Lower leg skin (tissue), 4 donors: Measurements from ENCODE around the gene CBLN3. TPM values are rescaled to one million over a fixed set of nuclear protein-coding genes. Genes with fewer than 3 reads are reported as not detected.

Source experiments
- DNase-seq, 2 donors: peaks; one replicate each; pipeline ENCODE4 v3.0.0-alpha.2; 2019; ENCODE audit warnings: low spot score in 2 of 2
- H3K4me3 ChIP-seq: fragments of 200-600 bp; sonication (generic); 2 replicates; pipeline ENCODE4 v1.5.1; 2017; ENCODE audit warnings: mild to moderate bottlenecking, low read depth; ENCODE audit not compliant: poor library complexity, severe bottlenecking
- POLR2A ChIP-seq, 2 donors: fragments of 450-650 bp; IDR thresholded peaks; one replicate each; pipeline ENCODE4 v1.6.1; 2016 to 2017; ENCODE audit warnings: antibody characterized with exemption in 2 of 2, mild to moderate bottlenecking in 1 of 2, moderate library complexity in 1 of 2
- WGBS, 2 donors: methylation state at CpG; one replicate each; pipeline ENCODE4 v1.1.5; 2018; 5-methylcytosine and 5-hydroxymethylcytosine counted together
- intact Hi-C: fragments of 100-400 bp; cut with DNase I; formaldehyde crosslinking; loops from one replicate; pipeline ENCODE4 v1.15.0; 2023; ENCODE audit warnings: low total_unique reads
- total RNA-seq, 4 donors: library from RNA; depleted of rRNA; stranded (reverse); fragments of >200 nt; gene quantifications; one replicate each; pipeline ENCODE4 v1.1.0, GENCODE V29; 2016
- TF ChIP-seq, protein P1 (sequence below), 3 donors: fragments of 450-650 bp; IDR thresholded peaks; one replicate each; pipeline ENCODE4 v1.5.1; 2016; ENCODE audit warnings: antibody characterized with exemption in 3 of 3, mild to moderate bottlenecking in 3 of 3, moderate library complexity in 2 of 3

Gene CBLN3
- total RNA-seq, 4 donors from 2014 or later = 0.76 to 1.4 (median 1.1) TPM

DNA sequence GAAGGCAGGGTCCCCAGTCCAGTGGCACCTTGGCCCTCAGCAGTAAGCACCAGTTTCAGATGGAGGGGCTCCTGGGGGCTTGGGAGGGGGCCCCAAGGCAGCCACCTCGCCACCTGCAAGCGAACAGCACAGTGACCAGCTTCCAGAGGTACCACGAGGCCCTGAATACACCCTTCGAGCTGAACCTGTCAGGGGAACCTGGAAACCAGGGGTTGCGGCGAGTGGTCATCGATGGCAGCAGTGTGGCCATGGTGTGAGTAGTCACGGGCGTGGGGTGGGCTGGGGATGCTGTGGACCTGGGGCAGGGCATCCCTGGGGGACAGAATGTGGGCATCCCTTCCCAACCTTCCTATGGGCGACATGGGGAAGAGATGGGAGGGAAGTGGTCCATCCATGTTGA, 19.5 kb downstream of the CBLN3 start:
- no peak for TF ChIP-seq POLR2A (IDR thresholded peaks at IDR 0.05)
- TF ChIP-seq, protein P1, sequence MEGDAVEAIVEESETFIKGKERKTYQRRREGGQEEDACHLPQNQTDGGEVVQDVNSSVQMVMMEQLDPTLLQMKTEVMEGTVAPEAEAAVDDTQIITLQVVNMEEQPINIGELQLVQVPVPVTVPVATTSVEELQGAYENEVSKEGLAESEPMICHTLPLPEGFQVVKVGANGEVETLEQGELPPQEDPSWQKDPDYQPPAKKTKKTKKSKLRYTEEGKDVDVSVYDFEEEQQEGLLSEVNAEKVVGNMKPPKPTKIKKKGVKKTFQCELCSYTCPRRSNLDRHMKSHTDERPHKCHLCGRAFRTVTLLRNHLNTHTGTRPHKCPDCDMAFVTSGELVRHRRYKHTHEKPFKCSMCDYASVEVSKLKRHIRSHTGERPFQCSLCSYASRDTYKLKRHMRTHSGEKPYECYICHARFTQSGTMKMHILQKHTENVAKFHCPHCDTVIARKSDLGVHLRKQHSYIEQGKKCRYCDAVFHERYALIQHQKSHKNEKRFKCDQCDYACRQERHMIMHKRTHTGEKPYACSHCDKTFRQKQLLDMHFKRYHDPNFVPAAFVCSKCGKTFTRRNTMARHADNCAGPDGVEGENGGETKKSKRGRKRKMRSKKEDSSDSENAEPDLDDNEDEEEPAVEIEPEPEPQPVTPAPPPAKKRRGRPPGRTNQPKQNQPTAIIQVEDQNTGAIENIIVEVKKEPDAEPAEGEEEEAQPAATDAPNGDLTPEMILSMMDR (IDR thresholded peaks at IDR 0.05) = no peak
- DNase-seq = peak in 1 of 2 donors; percentile 82
- intact Hi-C loops = no loop called here
- H3K4me3 ChIP-seq = no peak overlapping the region
- 95% methylated on average over 10 of the region's 10 CpGs for WGBS, 2 donors

DNA sequence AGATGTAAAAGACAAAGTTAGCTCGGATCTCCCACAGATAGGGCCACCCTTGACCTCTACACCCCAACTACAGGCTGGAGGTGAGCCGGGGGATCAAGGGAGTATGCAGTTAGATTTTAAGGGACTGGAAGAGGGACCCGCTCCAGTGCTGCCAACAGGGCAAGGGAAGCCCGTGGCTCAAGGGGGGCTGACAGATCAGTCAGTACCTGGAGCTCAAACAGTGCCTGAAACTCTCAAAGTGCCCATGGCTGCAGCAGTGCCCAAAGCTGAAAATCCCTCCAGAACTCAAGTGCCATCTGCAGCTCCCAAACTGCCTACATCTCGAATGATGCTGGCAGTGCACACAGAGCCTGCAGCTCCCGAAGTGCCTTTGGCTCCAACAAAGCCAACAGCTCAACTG, 20.3 kb downstream of the CBLN3 start:
- WGBS, 2 donors = 82 to 89% methylated on average over 6 of the region's 6 CpGs
- DNase-seq = peak in 1 of 2 donors; percentile 69
- intact Hi-C loops = no loop called here
- no peak overlapping the region for H3K4me3 ChIP-seq
- no peak for TF ChIP-seq POLR2A (IDR thresholded peaks at IDR 0.05)
- TF ChIP-seq, protein P1 (IDR thresholded peaks at IDR 0.05) = no peak

DNA sequence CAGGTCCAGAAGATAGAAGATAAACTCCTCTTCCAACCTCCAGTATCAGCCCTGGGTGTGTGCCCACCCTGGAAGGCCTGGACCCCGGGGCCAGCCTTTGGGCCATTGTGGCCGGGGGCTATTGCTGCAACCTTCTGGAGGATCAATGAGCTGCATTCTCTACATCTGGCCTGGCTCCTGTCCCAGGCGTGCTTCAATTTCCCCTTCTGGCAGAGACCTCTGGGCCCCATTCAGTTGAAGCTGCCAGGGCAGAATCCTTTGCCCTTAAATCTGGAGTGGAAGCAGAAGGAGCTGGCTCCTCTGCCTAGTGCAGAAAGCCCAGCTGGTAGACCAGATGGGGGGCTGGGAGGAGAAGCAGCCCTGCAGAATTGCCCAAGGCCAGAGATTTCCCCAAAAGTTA, 20.7 kb downstream of the CBLN3 start:
- TF ChIP-seq, protein P1 (IDR thresholded peaks at IDR 0.05) = no peak
- no peak for TF ChIP-seq POLR2A (IDR thresholded peaks at IDR 0.05)

DNA sequence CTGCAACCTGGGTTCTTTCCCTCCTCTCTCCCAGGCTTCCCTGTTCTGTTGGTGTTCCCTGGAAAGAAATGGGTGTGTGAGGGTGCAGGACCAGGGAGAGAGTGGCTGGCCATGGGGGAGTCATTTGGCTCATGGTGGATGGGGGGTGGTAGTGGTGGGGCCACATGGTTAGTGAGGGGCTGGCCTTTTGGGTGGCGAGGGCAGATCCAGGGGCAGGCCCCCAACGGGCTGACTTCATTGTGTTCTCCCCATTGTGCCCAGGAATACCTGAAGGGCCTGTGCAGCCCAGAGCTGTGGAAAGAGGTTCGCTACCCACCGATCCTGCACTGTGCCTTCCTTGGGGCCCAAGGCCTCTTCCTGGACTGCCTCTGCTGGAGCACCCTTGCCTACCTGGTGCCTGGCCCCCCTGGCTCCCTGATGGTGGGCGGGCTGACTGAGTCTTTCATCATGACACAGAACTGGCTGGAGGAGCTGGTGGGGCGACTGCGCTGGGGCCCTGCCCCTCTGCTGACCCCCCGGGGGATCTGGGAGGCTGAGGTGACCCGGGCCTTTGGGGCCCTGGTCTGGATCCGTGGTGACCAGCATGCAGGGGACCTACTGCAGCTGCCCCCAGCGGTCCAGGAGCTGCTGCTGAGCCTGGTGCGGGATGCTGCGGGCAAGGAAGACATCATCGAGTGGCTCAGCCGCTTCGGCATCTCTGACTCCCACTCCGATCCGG, 21.7 kb downstream of the CBLN3 start:
- no peak overlapping the region for H3K4me3 ChIP-seq
- DNase-seq = peak in 1 of 2 donors; percentile 79
- intact Hi-C loops = no loop called here
- TF ChIP-seq, protein P1 (IDR thresholded peaks at IDR 0.05) = no peak
- TF ChIP-seq POLR2A (IDR thresholded peaks at IDR 0.05) = no peak
- WGBS, 2 donors = 91 to 97% methylated on average over 12 to 18 of the region's 18 CpGs

More for the DNA sequence above, 20.7 kb downstream of the CBLN3 start:
- no peak overlapping the region for H3K4me3 ChIP-seq
- intact Hi-C loops = no loop called here
- DNase-seq = peak in 1 of 2 donors; percentile 64
- 71 to 73% methylated on average over 2 of the region's 3 CpGs for WGBS, 2 donors

DNA sequence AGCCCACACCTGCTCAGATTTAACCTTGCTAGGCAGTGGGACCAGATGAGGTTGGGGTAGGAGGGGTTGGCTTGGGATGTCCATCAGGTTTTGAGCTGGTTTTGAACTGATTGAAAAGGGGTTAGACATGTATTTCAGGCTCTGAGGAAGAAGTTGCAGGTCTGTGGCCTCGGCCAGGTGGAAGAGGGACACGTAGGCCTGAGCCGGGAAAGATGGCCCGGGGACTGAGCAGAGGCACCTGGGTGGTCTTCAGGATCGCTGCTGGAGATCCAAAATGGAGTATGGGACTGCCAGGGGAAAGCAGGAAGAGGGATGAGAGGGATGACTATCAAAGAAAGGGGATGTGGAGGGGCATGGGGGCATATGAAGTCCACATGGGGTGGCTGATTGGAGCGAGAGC, 23.1 kb downstream of the CBLN3 start:
- 88 to 93% methylated on average over 6 of the region's 6 CpGs for WGBS, 2 donors
- TF ChIP-seq, protein P1 (IDR thresholded peaks at IDR 0.05) = no peak
- TF ChIP-seq POLR2A (IDR thresholded peaks at IDR 0.05) = no peak
- H3K4me3 ChIP-seq = no peak overlapping the region
- intact Hi-C loops = no loop called here
- peak in 1 of 2 donors; percentile 65 for DNase-seq

DNA sequence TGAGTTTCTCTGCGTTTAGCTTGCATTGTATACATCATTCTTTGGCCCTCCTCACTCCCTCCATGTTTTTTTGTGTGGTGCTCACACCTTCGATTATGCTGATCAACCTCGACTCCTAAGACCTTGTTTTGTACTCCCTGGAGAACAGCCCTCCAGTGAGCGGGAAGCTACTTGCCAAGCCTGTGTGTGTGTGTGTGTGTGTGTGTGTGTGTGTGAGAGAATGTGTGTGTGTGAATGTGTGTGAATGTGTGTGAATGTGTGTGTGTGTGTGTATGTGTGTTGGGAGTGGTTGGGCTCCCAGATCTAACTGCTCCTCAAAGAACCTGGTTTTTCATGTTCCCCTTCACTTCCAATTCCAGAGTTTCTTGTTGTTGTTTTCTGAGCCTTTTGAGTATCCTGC, 24.7 kb downstream of the CBLN3 start:
- intact Hi-C loops = no loop called here
- TF ChIP-seq, protein P1 (IDR thresholded peaks at IDR 0.05) = no peak
- no peak for TF ChIP-seq POLR2A (IDR thresholded peaks at IDR 0.05)

More for the DNA sequence above, 24.7 kb downstream of the CBLN3 start:
- H3K4me3 ChIP-seq = no peak overlapping the region
- WGBS, 2 donors = 55 to 74% methylated on average over 4 of the region's 4 CpGs
- peak in 1 of 2 donors; percentile 12 for DNase-seq
